HG02970 (cell line): Measurements from ENCODE around the gene BMP10.
A peak's percentile ranks its signal among the peaks of the same experiment; 100 is the strongest.

Experiments
- ATAC-seq: cut with Tn5 transposase; IDR thresholded peaks from one replicate; pipeline ENCODE4 v1.9.1; 2021; ENCODE audit warnings: mild to moderate bottlenecking, moderate library complexity, moderate number of reproducible peaks; ENCODE audit not compliant: unreplicated experiment, low FRiP score

Gene BMP10, protein sequence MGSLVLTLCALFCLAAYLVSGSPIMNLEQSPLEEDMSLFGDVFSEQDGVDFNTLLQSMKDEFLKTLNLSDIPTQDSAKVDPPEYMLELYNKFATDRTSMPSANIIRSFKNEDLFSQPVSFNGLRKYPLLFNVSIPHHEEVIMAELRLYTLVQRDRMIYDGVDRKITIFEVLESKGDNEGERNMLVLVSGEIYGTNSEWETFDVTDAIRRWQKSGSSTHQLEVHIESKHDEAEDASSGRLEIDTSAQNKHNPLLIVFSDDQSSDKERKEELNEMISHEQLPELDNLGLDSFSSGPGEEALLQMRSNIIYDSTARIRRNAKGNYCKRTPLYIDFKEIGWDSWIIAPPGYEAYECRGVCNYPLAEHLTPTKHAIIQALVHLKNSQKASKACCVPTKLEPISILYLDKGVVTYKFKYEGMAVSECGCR

DNA sequence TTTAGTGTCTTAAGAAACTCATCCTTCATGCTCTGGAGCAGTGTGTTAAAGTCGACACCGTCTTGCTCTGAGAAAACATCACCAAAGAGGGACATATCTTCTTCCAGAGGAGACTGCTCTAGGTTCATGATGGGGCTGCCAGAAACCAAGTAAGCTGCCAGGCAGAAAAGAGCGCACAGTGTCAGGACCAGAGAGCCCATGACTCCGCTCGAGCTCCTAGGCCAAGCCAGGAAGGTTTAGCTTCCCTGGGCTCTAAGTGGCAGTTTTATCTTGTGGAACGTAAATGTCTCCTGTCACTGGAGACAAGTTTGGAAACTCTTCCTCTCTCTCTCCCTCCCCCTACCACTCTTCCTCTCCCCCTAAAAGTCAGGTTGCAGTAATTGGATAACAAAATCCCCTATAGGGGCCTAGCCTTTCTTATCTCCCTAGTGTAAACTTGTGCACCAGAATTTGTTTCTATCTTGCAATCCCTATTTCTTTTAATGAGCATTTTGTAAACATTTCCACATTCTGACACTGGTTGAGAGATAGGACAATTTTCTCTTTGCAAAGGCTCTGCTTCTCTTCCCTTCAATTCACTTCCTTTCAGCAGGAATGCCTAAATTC lies at the start of gene BMP10:
BMP10 (minus strand) TSS at position 239 of the 606 bp plus-strand sequence; CDS start at position 200, 39 bp downstream.
- ATAC-seq = no peak

DNA sequence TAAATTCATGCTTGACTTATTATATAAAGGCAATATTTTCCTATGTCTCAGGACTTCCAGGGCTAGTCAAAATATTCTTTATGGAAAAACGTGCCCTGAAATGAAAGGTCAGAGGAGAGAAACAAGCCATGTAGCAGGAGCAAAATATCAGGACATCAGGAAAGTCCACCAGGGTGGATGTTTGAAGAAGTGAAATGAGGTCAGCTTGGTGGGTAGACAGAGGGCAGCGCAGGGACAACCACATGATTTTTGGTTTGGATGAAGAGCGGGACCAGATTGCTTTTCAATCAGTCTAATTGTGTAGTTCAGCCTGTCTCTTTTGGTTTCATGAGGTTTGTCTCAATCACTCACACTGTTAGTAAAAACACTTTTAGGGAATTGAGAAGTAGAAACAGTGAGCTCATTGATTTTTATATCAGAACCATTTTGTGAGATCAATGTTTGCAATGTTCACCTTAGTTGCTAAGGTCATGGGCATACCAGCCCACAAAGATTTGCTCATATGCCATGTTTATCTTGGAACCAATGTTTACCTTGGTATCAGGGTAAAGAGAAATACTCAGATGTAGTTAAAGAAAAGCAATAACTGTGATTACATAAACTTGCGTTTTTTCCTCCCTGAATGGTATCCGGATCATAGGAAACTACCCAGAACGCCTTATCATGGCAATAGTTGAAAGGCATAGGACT lies 49.4 kb upstream of the BMP10 start:
- no peak for ATAC-seq

DNA sequence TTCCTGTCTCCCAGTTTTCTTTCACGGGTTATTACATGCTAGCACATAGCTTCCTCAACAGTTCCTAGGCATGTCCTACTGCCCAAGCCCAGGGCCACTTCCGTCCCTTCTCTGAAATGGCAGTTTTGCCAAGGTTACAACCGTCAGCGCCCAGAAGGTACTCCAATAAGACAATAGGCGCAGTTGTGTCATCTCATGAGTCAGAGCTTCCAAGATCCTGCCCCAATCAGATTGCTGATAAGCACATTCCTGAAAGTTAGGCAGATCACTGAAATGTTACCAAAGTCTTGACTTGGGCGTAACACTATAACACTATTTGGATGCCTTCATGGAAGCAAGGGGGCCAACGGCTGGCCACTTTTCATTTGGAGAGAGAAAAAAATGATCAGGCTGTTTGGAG lies 47.3 kb upstream of the BMP10 start:
- ATAC-seq = no peak

DNA sequence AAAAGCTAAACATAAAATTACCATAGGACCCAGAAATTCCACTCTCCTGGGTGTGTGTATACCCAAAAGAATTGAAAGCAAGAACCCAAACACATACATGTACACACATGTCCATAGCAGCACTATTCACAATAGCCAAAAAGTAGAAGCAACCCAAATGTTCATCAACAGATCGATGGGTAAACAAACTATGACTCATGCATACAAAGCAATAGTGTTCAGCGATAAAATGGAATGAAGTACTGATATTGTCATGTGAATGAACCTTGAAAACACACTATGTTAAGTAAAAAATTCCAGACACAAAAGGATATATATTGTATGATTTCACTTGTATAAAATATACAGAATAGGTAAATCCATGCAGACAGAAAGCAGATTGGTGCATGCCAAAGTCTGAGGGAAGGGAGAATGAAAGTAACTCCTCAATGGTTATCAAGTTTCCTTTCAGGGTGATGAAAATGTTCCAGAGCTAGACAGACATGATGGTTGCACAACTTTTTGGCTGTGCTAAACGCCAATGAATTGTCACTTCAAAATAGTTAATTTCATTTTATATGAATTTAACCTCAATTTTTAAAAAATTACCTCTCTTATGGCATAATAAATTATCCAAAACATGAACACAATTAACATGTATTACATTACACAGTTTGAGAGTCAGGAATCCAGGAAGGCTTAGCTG lies 46.0 kb upstream of the BMP10 start:
- ATAC-seq = no peak

DNA sequence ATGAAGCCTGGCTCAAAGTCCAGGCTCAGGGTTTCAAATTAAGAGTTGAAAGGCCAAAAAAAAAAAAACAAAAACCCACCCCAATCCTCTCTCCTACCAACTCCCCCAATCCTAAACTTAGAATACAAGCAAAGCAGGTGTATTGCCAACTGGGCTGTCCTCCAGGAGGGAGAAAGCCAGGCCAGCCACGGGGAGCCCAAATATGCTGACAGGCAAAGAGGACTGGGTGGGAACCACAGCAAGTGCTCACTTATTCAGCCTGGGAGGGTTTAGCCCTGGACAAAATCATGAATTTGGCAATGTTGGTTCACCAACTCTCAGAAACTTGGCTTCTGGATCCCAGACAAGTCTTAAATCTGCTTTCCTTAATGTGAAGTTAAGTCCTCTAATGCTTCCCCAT lies 45.0 kb upstream of the BMP10 start:
- ATAC-seq = no peak

DNA sequence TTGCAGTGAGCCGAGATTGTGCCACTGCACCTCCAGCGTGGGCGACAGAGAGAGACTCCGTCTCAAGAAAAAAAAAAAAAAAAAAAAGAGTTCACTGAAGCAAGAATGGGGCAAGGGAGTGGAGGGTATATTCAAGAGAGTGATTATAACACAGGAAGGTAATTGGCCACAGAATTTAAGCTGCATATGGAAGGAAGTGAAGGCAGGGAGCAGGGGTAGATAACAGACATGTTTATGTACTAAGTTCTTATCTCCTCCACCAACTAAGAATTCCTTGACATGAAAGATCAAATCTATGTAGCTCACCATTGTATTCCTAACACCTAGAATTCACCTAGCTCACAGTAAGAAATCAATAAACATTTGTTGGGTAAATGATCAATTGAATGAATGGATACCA lies 44.2 kb upstream of the BMP10 start:
- no peak for ATAC-seq

DNA sequence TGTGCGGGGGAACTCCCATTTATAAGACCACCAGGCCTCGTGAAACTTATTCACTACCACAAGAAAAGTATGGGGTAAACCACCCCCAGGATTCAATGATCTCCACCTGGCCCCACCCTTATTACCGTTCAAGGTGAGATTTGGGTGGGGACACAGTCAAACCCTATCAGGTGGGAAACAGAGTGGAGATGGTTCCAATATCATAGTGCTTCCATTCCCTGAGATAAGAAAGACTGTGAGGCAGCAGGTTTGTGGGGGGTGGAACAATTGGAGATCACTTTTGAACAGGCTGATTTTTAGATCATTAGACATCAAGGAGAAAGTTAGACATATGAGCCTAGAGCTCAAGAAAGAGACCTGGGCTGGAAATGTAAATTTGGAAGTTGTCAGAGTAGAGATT lies 42.2 kb upstream of the BMP10 start:
- ATAC-seq = no peak

DNA sequence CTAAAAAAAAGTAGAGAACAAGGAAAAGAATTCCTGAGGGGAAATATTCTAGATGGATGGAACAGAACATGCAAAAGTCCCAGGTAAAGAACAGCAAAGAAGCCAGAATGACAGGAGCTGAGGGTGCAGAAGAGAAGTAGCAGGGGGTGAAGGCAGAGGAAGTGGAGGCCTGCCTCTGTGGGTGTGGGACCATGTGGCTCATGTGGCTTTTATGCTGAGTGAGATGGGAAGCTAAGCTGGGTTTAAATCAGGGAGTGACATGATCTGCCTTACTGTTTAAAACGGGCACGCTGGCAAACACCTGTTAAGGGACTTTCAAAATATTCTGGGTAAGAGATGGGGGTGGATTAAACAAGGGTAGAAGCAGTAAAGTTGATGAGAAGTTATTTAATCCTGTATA lies 41.5 kb upstream of the BMP10 start:
- ATAC-seq = no peak

DNA sequence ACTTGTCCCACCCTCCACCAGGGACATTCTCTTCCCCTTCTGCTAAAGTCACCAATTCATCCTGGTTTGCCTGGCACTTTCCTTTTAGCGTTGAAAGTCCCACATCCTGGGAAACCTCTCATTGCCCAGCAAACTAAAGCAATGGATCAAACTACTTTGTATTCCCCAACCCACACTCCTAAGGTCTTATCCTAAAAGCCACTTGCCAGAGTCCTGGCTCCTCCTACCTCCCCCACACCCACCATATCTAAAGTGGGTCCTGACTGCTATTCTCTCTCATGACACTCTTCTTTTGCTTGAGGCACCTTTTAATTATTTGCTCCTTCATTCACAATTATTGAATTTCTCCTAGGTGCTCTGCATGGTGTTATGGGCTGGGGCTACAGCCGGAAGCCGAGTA lies 40.9 kb upstream of the BMP10 start:
- no peak for ATAC-seq

DNA sequence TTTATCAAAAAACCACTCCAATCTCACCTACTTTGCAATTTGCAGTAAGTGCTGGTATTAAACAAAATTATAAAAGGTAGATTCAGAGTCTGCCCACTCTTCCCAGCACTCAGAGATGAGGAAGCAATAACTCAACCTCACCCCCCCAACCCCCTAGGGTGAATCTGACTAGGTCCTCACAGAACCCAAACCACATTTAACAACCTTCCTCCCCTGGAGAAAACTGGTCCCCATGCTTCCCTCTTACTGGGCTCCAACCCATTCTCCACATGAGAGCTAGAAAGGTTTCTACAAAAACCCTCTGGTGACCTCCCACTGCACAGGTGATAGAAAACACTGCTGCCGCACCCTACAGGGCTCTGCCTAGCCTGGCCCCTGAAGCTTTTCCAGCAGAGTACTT lies 40.5 kb upstream of the BMP10 start:
- no peak for ATAC-seq

DNA sequence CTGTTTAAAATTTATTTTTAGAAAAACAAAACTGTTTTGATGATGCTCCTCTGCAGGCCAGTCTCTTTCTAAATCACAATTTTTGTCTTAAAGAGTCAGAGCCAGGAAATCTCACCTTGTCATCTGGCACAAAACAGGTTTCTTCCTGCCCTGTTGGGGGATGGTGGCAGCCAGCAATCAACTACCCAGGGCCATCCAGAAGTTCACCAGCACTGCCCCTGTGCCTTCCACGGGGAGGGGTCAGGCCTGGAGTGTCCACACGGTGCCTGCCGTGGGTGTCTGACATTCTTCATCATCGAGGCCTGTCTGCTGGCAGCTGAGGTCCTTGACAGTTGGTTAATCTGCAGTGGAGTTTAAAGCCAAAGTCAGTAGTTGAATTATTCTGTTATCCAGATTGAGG lies 40.0 kb upstream of the BMP10 start:
- ATAC-seq = no peak

DNA sequence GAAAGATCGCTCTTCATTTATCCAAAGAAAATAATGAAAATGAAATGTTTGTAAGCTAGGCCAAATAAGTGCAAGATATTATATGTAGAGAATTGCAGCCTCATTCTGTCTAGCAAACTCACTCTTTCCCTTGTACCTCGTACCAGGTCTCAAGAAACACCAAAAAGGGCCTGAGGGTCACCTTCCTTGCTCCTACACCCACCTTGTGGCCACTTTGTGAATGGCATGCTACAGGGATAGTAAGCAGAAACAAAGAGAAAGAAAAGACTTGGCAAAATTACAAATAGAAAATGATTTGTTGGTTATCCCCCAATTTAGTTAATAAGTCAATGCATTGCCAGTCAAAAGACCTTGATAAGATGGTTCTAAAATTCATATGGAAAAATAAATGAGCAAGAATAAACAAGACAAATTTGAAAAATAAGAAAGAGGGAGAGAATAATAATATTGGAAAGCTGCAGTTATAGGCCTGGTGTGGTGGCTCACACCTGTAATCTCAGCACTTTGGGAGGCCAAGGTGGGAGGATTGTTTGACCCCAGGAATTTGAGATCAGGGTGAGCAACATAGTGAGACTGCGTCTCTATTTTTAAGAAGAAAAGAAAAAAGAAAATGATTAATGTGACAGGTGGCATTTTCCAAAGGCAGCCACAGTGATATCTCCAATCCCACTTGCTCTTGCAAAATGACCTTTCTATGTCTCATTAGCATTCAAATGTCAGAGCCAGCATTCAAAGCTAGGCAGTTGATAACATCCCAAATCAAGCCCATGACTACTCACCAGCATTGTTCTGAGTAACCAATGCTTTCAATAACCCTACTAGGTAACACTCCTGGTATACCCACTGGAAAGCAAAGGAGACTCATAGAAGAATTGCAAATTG lies 38.8 kb upstream of the BMP10 start:
- ATAC-seq = no peak

DNA sequence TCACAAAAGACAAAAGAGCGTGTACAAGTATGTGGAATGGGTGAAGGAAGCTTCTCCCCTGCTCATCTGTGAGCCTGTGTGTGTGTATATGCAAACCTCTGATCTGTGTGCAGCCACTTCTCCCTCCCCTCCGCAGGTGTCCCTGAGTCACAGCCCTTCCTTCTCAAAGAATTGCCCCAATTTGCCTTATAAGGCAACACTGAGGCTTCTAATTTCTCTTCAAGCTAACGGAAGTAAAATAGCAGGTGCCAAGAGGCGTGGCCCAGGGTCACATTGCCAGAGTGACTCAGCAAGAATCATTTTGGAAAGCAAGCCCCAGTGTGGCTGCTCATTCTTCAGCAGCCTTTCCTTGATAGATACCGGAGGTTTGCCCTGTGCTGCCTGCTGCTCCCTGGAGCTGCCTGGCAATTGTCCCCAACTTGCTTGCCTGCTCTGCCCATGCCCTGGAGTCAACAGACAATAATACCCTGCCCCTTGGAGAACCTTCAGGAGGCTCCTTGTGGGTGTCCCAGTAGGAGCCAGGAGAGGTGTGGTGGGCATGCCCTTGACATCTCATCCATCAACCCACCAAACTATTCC lies 37.3 kb upstream of the BMP10 start:
- ATAC-seq = peak; percentile 92

DNA sequence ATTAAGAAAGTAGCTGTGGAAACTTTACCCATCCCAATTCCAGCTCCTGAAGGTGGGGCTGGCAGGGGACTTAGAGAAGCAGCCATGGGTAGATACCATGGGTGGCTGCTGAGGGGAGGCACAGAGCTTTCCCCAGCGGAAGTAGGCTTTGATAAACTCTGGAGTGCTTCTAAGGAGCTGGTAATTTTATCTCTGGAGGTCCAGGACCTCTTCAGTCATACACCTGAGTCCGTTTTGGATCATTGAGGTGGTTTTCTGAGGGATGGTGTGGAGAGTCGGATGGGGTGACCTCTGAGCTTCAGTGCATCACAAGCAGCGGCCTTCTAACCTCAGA lies 36.7 kb upstream of the BMP10 start:
- ATAC-seq = peak; percentile 22

DNA sequence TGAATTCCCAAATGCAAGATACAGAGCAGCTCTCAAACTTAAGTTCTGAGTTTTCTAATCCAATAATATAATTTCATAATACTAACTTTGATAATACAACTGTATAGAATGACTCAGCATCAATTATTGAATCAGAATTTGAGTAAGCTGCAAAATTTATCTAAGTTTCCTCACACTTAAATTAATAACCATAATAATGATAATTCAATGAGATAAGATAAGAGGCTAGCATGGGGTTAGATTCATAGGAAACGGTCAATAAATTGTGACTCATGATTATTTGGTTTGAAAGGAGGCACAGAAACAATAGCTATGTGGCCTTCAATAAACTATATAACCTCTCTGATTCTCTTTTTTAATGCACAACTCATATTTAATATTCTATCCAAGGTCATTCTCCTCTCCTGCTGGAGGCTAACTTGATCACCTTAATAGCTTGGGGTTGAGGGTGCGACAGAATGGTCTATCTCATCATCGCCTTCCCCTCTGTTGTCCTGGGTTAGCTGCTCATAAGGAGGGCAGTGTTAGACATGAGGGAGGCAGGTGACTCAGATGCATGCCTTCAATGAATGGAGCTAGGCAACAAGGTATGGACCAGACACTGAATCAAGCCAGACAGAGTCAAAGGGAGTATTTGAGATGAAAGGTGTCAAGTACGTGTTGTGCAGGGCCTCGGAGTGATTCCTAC lies 36.2 kb upstream of the BMP10 start:
- no peak for ATAC-seq

DNA sequence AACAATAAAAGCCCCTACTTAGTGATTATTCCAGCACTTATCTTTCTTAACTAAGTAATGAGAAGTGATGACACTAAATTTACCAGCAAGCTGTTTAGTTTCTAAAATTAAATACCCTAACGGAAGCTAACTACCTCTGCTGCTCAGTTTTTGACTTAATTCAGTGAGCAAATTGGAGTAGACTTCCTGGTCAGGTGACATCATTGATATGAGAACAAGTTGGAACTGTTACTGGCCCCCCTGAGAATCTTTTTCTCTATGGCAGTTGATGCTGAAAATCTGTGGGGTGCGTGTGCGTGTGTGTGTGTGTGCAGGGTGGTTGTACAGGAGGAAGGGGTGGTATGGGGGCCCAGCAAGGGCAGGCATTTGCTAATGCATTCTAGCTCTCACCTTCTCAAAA lies 35.5 kb upstream of the BMP10 start:
- ATAC-seq = no peak

DNA sequence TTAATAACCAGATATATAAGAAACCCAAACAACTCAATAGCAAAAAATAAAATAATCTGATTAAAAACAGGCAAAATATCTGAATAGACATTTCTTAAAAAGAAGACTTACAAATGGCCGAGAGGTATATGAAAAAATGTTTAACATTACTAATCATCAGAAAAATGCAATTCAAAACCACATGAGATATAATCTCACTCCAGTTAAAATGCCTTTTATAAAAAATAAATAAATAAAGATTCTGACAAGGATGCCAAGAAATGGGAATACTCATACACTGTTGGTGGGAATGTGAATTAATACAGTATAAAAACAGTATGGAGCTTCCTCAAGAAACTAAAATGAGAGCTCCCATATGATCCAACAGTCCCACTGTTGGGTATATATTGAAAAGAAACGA lies 33.9 kb upstream of the BMP10 start:
- no peak for ATAC-seq

DNA sequence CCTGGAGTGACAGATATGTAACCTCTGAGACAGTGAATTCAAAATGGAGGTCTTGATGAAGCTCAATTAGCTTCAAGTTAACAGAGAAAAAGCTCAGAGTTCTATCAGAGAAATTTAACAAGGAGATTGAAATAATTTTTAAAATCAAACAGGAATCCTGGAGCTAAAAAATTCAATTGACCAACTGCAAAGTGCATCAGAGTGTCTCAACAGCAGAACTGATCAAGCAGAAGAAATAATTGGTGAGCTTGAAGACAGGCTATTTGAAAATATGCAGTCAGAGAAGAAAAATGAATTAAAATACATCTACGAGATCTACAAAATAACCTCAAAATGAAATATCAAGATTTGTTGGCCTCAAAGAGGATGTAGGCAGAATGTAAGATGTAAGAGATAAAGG lies 30.4 kb upstream of the BMP10 start:
- no peak for ATAC-seq

DNA sequence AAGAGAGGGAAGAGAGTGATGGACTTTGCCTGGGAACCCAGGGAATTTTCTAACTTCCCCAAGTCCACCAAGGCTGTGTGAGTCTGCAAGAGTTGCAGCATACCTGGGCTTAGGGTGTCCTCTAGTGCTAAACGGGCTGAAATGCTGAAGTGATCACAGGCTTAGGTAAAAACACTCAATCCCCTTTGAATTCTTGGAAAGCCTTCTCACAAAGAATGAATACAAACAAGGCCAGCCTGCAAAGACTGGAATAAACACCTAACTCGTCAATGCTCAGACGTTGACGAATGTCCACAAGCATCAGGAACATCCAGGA lies 30.0 kb upstream of the BMP10 start:
- ATAC-seq = no peak
